Frontal cortex (tissue), 4 donors: ENCODE results near the gene STRADA. TPM values are rescaled to one million over a fixed set of nuclear protein-coding genes. Genes with fewer than 3 reads are reported as not detected.

Experiments used
- DNase-seq, 2 donors: peaks; one replicate each; pipeline ENCODE4 v3.0.0; 2012; ENCODE audit warnings: low spot score in 2 of 2
- FAIRE-seq: peaks from 2 replicates; lab custom pipeline; 2012; peaks lifted over from hg19 to GRCh38; lab: Jason Lieb, UNC
- total RNA-seq: library from RNA; depleted of rRNA; stranded (reverse); fragments of >200 nt; gene quantifications from one replicate; pipeline ENCODE4 v1.2.3, GENCODE V29; 2014
- donor health status: control.
- donor health status: control.
- donor health status: control.

Gene STRADA
- total RNA-seq, 1 donor from 2014 or later = 19.6 TPM

GRCh38 chr17:63692195-63692816, 49.3 kb downstream of the STRADA start:
- DNase-seq (no peak), FAIRE-seq (no peak)

DNA sequence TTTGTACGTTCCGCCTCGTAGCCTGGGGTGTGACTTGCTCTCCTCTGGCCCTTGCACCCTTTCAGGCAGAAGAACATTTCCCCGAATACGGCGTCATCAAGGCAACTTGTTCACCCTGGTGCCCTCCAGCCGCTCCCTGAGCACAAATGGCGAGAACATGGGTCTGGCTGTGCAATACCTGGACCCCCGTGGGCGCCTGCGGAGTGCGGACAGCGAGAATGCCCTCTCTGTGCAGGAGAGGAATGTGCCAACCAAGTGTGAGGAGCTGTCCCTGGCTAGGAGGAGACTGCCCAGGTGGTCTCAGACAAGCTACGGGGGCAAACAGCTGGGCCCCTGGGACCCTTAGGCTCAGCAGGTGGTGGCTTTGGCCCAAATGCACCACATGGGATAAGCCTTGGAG, 52.1 kb downstream of the STRADA start:
- no peak for DNase-seq

DNA sequence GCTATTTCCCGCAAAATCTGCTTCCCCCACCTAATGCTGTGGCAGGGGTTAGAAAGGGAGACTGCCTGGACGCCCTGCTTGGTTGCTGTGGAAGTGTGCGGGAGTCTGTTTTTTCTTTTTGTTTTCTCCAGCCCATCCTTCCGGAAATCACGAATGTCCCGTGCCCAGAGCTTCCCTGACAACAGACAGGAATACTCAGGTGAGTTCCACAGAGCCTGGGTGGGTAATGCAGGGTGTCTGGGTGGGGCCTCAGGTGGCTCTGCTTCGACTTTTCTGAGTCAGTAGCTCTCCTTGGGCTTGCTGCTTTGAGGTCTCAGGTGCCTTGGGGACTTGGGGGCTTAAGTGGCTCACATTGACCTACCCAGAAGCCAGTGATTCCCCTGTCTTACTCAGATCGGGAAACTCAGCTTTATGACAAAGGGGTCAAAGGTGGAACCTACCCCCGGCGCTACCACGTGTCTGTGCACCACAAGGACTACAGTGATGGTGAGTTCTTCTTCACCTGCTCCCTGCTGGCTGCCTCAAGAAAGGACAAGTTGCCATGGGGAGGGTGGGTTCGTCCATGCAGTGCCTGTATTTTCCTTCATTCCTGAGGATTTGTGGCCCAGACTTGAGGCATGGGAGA, 53.1 kb downstream of the STRADA start:
- DNase-seq = no peak
- FAIRE-seq = no peak

More for the DNA sequence above, 52.1 kb downstream of the STRADA start:
- FAIRE-seq = no peak

DNA sequence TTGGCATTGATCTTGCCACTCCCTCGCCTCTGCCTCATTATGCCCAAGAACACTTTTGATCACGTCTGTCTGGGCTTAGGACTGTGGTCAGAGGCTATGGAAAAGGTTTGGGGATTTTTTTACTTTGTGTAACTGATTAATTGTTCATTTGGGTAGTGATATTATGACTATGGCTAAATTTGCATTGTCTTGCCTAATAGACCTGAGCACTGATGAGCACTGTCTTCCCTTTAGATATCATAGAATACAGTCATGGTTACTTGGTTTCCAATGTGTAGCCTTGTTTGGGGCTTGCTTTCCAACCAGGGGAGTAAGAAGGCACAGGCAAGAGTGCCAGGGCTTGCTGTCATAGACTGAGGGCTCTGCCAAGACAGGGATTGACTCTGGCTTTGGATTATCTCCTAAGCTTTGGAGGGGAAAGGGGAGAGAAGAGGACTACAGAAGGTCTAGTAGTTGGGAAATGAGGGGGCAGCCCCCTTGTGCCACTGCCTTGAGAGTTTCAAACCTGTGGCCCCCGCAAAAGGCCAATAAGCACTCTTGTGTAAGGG, 55.4 kb downstream of the STRADA start:
- no peak for FAIRE-seq
- DNase-seq = no peak

- FAIRE-seq = no peak
- DNase-seq = no peak
These were observed 56.0 kb downstream of the STRADA start for GRCh38 chr17:63685578-63685977.

DNA sequence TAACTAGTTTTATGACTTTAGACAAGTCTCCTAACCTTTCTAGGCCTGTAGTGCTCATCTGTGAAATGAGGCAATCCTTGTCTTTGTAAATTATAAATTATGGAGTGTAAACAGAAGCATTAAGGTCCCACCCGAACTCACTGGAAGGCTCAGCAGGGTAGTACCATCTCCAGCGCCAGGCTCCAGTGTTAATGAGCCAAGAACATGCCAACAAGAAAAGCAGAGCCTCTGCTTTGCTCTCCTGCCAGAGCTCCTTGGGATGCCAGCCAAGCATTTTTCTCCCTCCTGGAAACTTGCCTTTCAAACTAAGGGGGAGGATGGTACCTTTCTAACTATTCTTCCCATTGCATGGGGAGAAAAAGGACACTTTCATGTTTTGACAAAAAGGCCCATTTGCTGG, 56.6 kb downstream of the STRADA start:
- no peak for FAIRE-seq
- no peak for DNase-seq

- DNase-seq (no peak), FAIRE-seq (no peak)
These were observed 58.6 kb downstream of the STRADA start for GRCh38 chr17:63682981-63683380.

DNA sequence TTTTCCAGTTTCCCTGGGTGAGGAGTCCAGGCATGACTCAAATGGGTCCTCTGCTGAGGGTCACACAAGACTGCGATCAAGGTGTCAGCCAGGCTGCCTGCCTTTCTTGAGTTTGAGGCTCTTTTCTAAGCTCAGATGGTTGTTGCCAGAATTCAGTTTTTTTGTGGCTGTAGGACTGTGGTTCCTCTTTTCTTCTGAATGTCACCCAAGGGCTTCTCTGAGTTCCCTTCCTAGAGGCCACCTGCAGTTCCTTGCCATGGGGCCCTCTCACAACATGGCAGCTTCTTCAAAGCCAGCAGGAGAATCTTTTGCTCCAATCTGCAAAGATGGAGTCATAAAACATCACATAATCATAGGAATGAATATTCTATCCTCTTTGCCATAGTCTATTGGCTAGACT, 59.2 kb downstream of the STRADA start:
- FAIRE-seq = no peak
- DNase-seq = no peak

DNA sequence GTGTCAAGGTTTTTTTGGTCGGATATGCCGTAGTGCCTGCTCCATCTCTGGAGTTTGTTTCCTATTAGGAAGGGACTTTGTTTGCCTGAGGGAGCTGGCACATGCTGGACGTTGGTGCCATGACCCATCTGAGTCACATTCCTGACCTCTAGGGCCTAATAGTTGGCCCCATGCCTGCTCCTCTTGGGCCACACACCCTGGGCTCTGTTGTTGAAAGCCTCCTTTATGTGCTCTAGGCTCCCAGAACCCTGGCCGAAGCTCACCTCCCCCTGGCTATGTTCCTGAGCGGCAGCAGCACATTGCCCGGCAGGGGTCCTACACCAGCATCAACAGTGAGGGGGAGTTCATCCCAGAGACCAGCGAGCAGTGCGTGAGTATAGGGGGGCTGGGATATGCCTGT, 60.1 kb downstream of the STRADA start:
- FAIRE-seq (no peak), DNase-seq (no peak)

- no peak for DNase-seq
These were observed 60.9 kb downstream of the STRADA start for GRCh38 chr17:63680700-63681099.

DNA sequence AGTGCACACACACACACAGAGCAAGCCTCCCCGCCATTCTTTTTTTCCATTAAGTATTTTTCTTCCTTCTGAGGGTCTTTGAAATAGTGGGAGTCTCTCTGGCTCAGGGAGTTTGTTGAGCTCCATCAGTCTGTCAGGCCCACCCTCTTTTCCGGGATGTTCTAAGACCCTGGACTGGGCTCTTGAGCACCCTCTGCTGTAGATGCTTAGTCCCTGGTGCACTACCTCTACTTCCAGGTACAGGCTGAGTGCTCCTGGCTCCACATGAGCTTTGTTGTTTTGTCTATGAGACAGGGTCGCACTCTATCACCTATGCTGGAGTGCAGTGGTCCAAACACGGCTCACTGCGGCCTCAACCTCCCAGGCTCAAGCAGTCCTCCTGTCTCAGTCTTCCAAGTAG, 62.4 kb downstream of the STRADA start:
- no peak for FAIRE-seq
- no peak for DNase-seq

More at GRCh38 chr17:63680700-63681099, 60.9 kb downstream of the STRADA start:
- no peak for FAIRE-seq

GRCh38 chr17:63676584-63676983, 65.0 kb downstream of the STRADA start:
- no peak for DNase-seq
- no peak for FAIRE-seq

DNA sequence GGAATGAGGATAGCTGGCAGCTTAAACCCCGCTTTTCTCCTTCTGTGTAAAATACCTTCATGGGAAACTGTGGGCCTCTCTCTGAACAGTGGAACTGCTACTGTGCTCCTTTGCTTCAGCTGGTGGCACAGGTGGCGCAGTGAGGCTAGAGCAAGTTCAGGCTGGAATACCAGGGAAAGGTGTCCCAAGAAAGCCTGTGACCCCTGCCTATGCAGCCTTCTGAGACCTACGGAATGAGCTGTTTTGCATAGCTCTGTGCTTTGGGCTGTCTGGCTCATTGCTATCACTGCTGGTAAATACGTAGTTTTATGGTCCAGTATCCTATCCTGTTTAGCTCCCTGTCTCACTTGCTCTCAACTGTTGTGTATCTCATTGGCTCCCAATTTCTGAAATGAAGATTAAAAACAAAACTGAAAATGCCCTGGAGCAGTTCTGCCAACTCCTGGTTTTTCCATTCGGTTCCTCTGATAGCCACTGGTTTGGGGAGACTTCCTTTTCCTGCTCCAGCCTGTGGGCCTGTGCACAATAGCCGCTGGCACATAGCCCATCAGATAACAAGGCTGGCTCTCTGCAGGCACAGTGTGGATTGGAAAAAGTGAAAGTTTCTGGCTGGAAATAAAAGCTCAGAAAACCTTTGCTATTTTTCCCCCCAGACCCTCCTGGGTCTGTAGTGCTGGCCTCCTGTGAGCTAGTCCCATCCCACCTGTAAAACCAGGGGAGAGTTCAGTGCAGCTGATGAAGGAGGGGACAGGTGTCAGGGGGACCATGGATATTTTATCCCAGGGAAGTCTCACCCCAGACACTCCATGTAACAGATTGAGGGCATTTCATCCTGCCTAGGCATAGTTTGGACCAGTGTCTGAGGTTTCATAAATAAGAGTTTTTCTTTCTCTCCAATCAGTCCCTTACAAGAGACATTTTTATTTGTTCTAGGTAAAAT, 65.7 kb downstream of the STRADA start:
- FAIRE-seq (no peak), DNase-seq (no peak)

DNA sequence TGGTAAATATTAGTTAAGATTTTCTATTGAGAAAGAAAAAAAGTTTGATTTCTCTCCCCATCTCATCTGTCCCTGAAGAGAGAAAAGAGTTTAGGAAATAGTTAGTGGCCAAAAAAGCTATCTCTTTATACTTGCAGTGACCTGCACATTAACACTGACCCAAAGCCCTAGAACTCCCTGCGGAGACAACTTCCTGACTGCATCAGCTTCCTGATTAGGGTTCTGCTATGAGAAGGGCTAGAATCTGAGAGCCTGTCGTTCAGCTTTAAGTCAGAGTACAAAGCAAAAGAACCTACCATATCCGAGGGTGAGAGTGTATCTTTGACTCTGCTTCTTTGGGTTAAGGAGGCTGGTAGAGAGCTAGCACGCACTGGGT, 66.4 kb downstream of the STRADA start:
- DNase-seq (no peak), FAIRE-seq (no peak)

DNA sequence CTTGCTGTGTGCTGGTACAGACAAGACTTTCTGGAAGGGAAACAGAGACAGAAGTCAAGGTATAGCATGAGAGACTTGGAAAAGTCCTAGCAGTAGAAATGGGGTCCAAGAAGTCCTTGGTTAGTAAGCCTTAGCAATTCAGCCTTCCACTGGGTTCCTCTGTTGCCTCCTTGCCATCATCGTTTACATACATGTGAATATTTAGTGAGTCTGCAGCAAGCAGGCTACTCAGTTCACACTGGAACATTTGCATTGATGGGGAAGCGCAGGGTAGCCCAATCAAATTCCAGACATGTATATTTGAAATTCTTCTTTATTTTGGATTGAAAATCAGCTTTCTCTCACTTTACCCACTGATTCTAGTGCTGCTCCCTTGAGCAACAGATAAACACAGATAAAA, 68.7 kb downstream of the STRADA start:
- FAIRE-seq (no peak), DNase-seq (no peak)

GRCh38 chr17:63665527-63666214, 75.9 kb downstream of the STRADA start:
- FAIRE-seq (no peak), DNase-seq (no peak)

DNA sequence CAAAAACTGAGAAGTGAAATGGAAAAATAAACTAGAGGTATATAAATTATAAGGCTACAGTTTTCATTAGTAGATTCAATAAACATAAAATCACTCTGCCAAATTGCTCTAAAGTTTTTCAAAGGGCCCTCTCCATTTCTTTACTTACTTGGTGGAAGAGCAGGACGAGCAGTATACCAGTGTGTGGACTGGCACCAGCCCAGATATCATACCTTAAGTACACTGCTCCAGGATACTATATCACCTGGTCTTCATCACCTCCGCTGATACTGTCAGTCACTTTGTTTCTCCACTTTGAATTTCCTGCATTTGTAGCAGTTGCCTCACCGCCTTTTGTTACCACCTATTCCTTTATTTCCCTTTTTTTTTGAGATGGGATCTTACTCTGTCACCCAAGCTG, 81.7 kb downstream of the STRADA start:
- no peak for DNase-seq
- FAIRE-seq = no peak

DNA sequence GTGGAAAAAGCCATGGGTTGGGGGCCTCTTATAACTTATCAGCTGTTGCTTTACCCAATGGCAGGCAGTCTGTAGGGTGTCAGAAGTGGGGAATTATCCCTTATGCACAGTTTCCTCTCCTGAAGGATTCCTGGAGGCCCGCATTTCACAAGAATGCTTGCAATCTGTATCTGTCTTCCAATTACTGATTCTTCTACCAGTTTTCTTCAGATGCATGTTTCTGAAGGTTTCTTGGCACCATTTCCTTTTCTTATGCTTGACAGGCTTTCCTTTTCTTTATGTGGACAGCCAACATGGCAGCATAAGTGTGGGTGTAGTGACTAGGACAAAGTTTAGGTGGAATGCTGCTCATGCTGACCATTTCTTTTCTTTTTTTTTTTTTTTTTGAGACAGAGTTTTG, 83.2 kb downstream of the STRADA start:
- DNase-seq (no peak), FAIRE-seq (no peak)

DNA sequence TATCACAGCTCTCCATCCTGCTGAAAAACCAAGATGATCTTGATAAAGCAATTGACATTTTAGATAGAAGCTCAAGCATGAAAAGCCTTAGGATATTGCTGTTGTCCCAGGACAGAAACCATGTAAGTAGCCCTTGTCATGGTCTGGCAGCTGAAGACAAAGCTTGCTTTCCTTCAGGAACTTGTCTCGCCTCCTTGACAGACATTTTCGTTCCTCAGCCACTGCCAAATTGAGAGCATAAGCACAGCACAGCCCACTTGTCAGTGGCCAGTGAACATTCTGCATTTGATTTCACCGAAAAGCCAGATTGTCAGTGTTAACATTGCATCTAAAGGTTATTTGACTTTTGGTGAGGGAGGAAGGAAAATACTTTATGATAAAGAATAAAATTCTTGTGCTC, 83.8 kb downstream of the STRADA start:
- DNase-seq (no peak), FAIRE-seq (no peak)

- DNase-seq = no peak
- FAIRE-seq = no peak
These were observed 88.5 kb downstream of the STRADA start for GRCh38 chr17:63653050-63653449.
